HG03378 (cell line): ENCODE measurements around the gene C4orf51.
A peak's percentile ranks its signal among the peaks of the same experiment; 100 is the strongest.

Experiments
- ATAC-seq: cut with Tn5 transposase; IDR thresholded peaks from one replicate; pipeline ENCODE4 v1.9.1; 2021; ENCODE audit warnings: mild to moderate bottlenecking, moderate library complexity; ENCODE audit not compliant: unreplicated experiment

C4orf51 gene

GRCh38 chr4:145743641-145744040, 63.7 kb downstream of the C4orf51 start:
- ATAC-seq: no peak

- ATAC-seq: no peak
Observed at GRCh38 chr4:145755802-145756201, 75.9 kb downstream of the C4orf51 start.

GRCh38 chr4:145756244-145756643, 76.3 kb downstream of the C4orf51 start:
- ATAC-seq: no peak

GRCh38 chr4:145757188-145757587, 77.2 kb downstream of the C4orf51 start:
- no peak for ATAC-seq

- ATAC-seq: no peak
Observed at GRCh38 chr4:145760176-145760575, 80.2 kb downstream of the C4orf51 start.

GRCh38 chr4:145760961-145761929, 81.3 kb downstream of the C4orf51 start:
- no peak for ATAC-seq

GRCh38 chr4:145762719-145763118, 82.8 kb downstream of the C4orf51 start:
- ATAC-seq: no peak

GRCh38 chr4:145763399-145763798, 83.5 kb downstream of the C4orf51 start:
- ATAC-seq: no peak

- no peak for ATAC-seq
Observed at GRCh38 chr4:145766273-145766672, 86.3 kb downstream of the C4orf51 start.

- ATAC-seq: no peak
Observed at GRCh38 chr4:145769450-145770037, 89.6 kb downstream of the C4orf51 start.

- no peak for ATAC-seq
Observed at GRCh38 chr4:145770124-145770523, 90.2 kb downstream of the C4orf51 start.

- no peak for ATAC-seq
Observed at GRCh38 chr4:145772347-145772746, 92.4 kb downstream of the C4orf51 start.

- peak; percentile 95 for ATAC-seq
Observed at GRCh38 chr4:145773581-145774234, 93.8 kb downstream of the C4orf51 start.

- ATAC-seq: no peak
Observed at GRCh38 chr4:145774473-145774872, 94.5 kb downstream of the C4orf51 start.

- no peak for ATAC-seq
Observed at GRCh38 chr4:145775406-145775805, 95.5 kb downstream of the C4orf51 start.

GRCh38 chr4:145776208-145776607, 96.3 kb downstream of the C4orf51 start:
- no peak for ATAC-seq

GRCh38 chr4:145779319-145779801, 99.4 kb downstream of the C4orf51 start:
- ATAC-seq: no peak

GRCh38 chr4:145781351-145781750, 101.4 kb downstream of the C4orf51 start:
- ATAC-seq: no peak
